AG04450 (cell line): ENCODE measurements around the gene TRAK1. TPM values are rescaled to one million over a fixed set of nuclear protein-coding genes. Genes with fewer than 3 reads are reported as not detected.
A peak's percentile ranks its signal among the peaks of the same experiment; 100 is the strongest.

Experiments used
- CTCF ChIA-PET: fragments of 300-600, 350-600 bp; formaldehyde crosslinking; extraction: SDS; loops from one replicate; lab custom pipeline; 2022; ENCODE audit warnings: antibody characterized with exemption, inconsistent platforms; lab: Charles Lee
- POLR2A ChIA-PET: fragments of 350-600 bp; formaldehyde crosslinking; extraction: SDS; loops from one replicate; lab custom pipeline; 2021; ENCODE audit warnings: antibody characterized with exemption, inconsistent platforms; lab: Yijun Ruan, JAX
- DNase-seq: peaks from one replicate; pipeline ENCODE4 v3.0.0-alpha.2; 2011; ENCODE audit warnings: low read depth, low spot score
- H3K27ac ChIP-seq: one replicate; pipeline ENCODE4 v1.5.1; 2012; ENCODE audit warnings: low read depth, low read length, control low read depth
- H3K27me3 ChIP-seq: one replicate; pipeline ENCODE4 v1.6.0; 2012; ENCODE audit warnings: low read length; ENCODE audit not compliant: control insufficient read depth, insufficient read depth
- H3K4me3 ChIP-seq: 2 replicates; pipeline ENCODE4 v1.5.1; 2011; ENCODE audit warnings: mild to moderate bottlenecking, low read depth, low read length, control low read depth
- H3K9me3 ChIP-seq: 2 replicates; pipeline ENCODE4 v1.5.1; 2012; ENCODE audit warnings: low read length; ENCODE audit not compliant: control insufficient read depth, insufficient read depth
- CTCF ChIP-seq: IDR thresholded peaks from 2 replicates; pipeline ENCODE4 v1.5.1; 2011; ENCODE audit warnings: low read depth, low read length, control low read depth, inconsistent platforms
- polyA plus RNA-seq: library from polyadenylated mRNA; depleted of rRNA; stranded (reverse); fragments of >200 nt; gene quantifications from 2 replicates; pipeline ENCODE4 v1.2.3, GENCODE V29; 2011

TRAK1 gene
- polyA plus RNA-seq, 1 experiment, result 22.3 TPM

- no peaks in the 10 kb centered on the region for H3K27me3 ChIP-seq
- CTCF ChIA-PET, result no interaction called here
- TF ChIP-seq CTCF, result no peak
Measured at GRCh38 chr3:42050126-42050525, 41.0 kb upstream of the TRAK1 start.

GRCh38 chr3:42051384-42052131 is 39.6 kb upstream of the TRAK1 start:
- ChIA-PET POLR2A (no interaction called here), CTCF (interaction anchor here (0.7 to 1.6 kb wide), 4 partner anchors 31 to 124 kb away, joined by 3 to 7 read pairs (median 4); no protein-coding TSS in a partner anchor)
- Histone ChIP-seq H3K27me3 (no peaks in the 10 kb centered on the region), H3K27ac (no peak overlapping the region), H3K9me3 (no peaks in the 10 kb centered on the region), H3K4me3 (no peak overlapping the region)
- TF ChIP-seq CTCF, result no peak
- DNase-seq, result no peak

More at GRCh38 chr3:42050126-42050525, 41.0 kb upstream of the TRAK1 start:
- H3K9me3 ChIP-seq, result no peaks in the 10 kb centered on the region
- no peak for DNase-seq
- H3K4me3 ChIP-seq, result no peak overlapping the region
- POLR2A ChIA-PET, result no interaction called here
- no peak overlapping the region for H3K27ac ChIP-seq

- Histone ChIP-seq H3K27ac (peak overlapping the region; percentile 94), H3K9me3 (no peaks in the 10 kb centered on the region), H3K27me3 (no peaks in the 10 kb centered on the region), H3K4me3 (no peak overlapping the region)
- CTCF ChIA-PET, result interaction anchor here (0.7 to 1.6 kb wide), 3 partner anchors 41 to 125 kb away, joined by 3 to 7 read pairs (median 6); no protein-coding TSS in a partner anchor
- no peak for TF ChIP-seq CTCF
- DNase-seq, result no peak
- POLR2A ChIA-PET, result no interaction called here
Measured at GRCh38 chr3:42052132-42052483, 39.0 kb upstream of the TRAK1 start.

DNA sequence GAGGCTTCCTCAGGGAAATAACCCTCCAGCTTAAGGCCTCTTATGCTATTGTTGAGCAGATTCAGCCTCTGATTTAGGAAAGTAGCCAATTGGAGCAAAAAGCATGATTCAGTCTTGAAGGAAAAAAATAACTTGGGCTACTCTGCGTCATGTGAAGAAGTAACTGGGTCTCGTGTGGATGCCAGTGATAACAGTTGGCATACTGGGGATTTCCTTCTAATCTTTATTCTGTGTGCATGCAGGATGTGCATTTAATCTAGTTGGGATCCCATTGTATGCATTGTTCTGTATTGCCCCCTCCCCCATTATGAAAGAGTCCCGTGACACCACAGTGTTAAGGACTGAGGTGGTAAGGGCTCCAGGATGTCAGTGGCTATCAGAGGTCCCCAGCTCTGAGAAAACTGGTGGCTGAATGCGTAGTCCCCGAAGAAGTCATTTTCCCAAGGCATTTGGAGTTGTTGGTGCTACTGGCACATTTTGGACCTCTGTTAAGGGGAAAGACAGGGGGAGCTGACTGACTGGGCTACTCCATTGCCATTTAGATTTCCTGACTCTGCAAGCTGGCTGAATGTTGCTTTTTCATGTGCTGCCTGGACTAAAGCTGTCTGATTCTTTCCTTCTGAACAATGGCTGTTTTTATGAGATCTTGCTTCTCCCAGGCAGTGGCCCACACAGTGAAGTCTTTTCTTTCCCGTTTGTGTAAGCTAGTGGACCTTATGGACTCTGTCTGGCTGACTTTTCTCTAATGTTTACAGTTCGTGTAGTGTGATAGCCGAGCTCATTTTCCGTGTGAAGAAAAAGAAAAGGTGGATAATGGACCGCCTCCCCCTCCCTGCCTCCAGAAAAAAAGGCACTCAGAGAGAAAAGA is 38.4 kb upstream of the TRAK1 start:
- H3K4me3 ChIP-seq, result no peak overlapping the region; the same call in 1 of the 2 replicates
- POLR2A ChIA-PET, result interaction anchor here (1.0 kb wide), 3 partner anchors 16 to 38 kb away, joined by 3 to 4 read pairs (median 3); no protein-coding TSS in a partner anchor
- no peak for TF ChIP-seq CTCF

More for the DNA sequence above, 38.4 kb upstream of the TRAK1 start:
- DNase-seq, result no peak
- CTCF ChIA-PET, result interaction anchor here (0.7 to 1.6 kb wide), 3 partner anchors 42 to 125 kb away, joined by 3 to 7 read pairs (median 6); no protein-coding TSS in a partner anchor
- Histone ChIP-seq H3K27ac (peak overlapping the region; percentile 94), H3K27me3 (no peaks in the 10 kb centered on the region), H3K9me3 (no peaks in the 10 kb centered on the region)
